ENCODE results near the gene PLA2G15. TPM values are rescaled to one million over a fixed set of nuclear protein-coding genes. Genes with fewer than 3 reads are reported as not detected.

The PLA2G15 gene
- total RNA-seq, 1 donor from 2014 or later, result 25.9 TPM

- peak overlapping the region; percentile 77 for H3K27ac Mint-ChIP-seq (ENCODE audit: unreplicated experiment)
- H3K27me3 Mint-ChIP-seq (ENCODE audit: unreplicated experiment), result no peaks in the 10 kb centered on the region
- H3K4me1 Mint-ChIP-seq (ENCODE audit: unreplicated experiment), result peaks cover 41% of the 10 kb centered on the region
- H3K9me3 Mint-ChIP-seq (ENCODE audit: unreplicated experiment), result no peaks in the 10 kb centered on the region
- no peak overlapping the region for H3K4me3 Mint-ChIP-seq (ENCODE audit: unreplicated experiment)
- TF ChIP-seq CTCF (IDR thresholded peaks at IDR 0.05), result no peak
- no peak for DNase-seq (ENCODE audit: extremely low spot score, unreplicated experiment)
- H3K36me3 Mint-ChIP-seq (ENCODE audit: unreplicated experiment), result peaks cover 31% of the 10 kb centered on the region
Measured at GRCh38 chr16:68290450-68290849, 45.3 kb downstream of the PLA2G15 start.

GRCh38 chr16:68291227-68291626, 46.1 kb downstream of the PLA2G15 start:
- peaks cover 31% of the 10 kb centered on the region for H3K36me3 Mint-ChIP-seq (ENCODE audit: unreplicated experiment)
- TF ChIP-seq CTCF (IDR thresholded peaks at IDR 0.05), result no peak
- H3K9me3 Mint-ChIP-seq (ENCODE audit: unreplicated experiment), result no peaks in the 10 kb centered on the region
- DNase-seq (ENCODE audit: extremely low spot score, unreplicated experiment), result no peak
- H3K27ac Mint-ChIP-seq (ENCODE audit: unreplicated experiment), result no peak overlapping the region
- H3K27me3 Mint-ChIP-seq (ENCODE audit: unreplicated experiment), result no peaks in the 10 kb centered on the region
- peaks cover 41% of the 10 kb centered on the region for H3K4me1 Mint-ChIP-seq (ENCODE audit: unreplicated experiment)
- H3K4me3 Mint-ChIP-seq (ENCODE audit: unreplicated experiment), result no peak overlapping the region

- no peak overlapping the region for H3K27ac Mint-ChIP-seq (ENCODE audit: unreplicated experiment)
- TF ChIP-seq CTCF (IDR thresholded peaks at IDR 0.05), result no peak
- no peak for DNase-seq (ENCODE audit: extremely low spot score, unreplicated experiment)
- no peaks in the 10 kb centered on the region for H3K9me3 Mint-ChIP-seq (ENCODE audit: unreplicated experiment)
- H3K27me3 Mint-ChIP-seq (ENCODE audit: unreplicated experiment), result no peaks in the 10 kb centered on the region
- peaks cover 33% of the 10 kb centered on the region for H3K4me1 Mint-ChIP-seq (ENCODE audit: unreplicated experiment)
- H3K4me3 Mint-ChIP-seq (ENCODE audit: unreplicated experiment), result no peak overlapping the region
- peaks cover 30% of the 10 kb centered on the region for H3K36me3 Mint-ChIP-seq (ENCODE audit: unreplicated experiment)
Measured at GRCh38 chr16:68292425-68292824, 47.3 kb downstream of the PLA2G15 start.

GRCh38 chr16:68296291-68296690, 51.1 kb downstream of the PLA2G15 start:
- Mint-ChIP-seq H3K27me3 (ENCODE audit: unreplicated experiment) (no peaks in the 10 kb centered on the region), H3K4me1 (ENCODE audit: unreplicated experiment) (no peaks in the 10 kb centered on the region), H3K4me3 (ENCODE audit: unreplicated experiment) (no peak overlapping the region), H3K27ac (ENCODE audit: unreplicated experiment) (no peak overlapping the region), H3K36me3 (ENCODE audit: unreplicated experiment) (peaks cover 27% of the 10 kb centered on the region), H3K9me3 (ENCODE audit: unreplicated experiment) (no peaks in the 10 kb centered on the region)
- TF ChIP-seq CTCF (IDR thresholded peaks at IDR 0.05), result no peak
- no peak for DNase-seq (ENCODE audit: extremely low spot score, unreplicated experiment)

- DNase-seq (ENCODE audit: extremely low spot score, unreplicated experiment), result no peak
- Mint-ChIP-seq H3K4me3 (ENCODE audit: unreplicated experiment) (no peak overlapping the region), H3K9me3 (ENCODE audit: unreplicated experiment) (no peaks in the 10 kb centered on the region), H3K27me3 (ENCODE audit: unreplicated experiment) (no peaks in the 10 kb centered on the region), H3K27ac (ENCODE audit: unreplicated experiment) (no peak overlapping the region), H3K36me3 (ENCODE audit: unreplicated experiment) (peaks cover 28% of the 10 kb centered on the region), H3K4me1 (ENCODE audit: unreplicated experiment) (no peaks in the 10 kb centered on the region)
- TF ChIP-seq CTCF (IDR thresholded peaks at IDR 0.05), result no peak
Measured at GRCh38 chr16:68296693-68297092, 51.5 kb downstream of the PLA2G15 start.
